Measurements from ENCODE around the gene TRAK1.
"Not testable (repeated sequence)": the region's sequence is repeated elsewhere in the genome, so short reads cannot be mapped to it uniquely, and the experiment has no call there.

The TRAK1 gene, protein sequence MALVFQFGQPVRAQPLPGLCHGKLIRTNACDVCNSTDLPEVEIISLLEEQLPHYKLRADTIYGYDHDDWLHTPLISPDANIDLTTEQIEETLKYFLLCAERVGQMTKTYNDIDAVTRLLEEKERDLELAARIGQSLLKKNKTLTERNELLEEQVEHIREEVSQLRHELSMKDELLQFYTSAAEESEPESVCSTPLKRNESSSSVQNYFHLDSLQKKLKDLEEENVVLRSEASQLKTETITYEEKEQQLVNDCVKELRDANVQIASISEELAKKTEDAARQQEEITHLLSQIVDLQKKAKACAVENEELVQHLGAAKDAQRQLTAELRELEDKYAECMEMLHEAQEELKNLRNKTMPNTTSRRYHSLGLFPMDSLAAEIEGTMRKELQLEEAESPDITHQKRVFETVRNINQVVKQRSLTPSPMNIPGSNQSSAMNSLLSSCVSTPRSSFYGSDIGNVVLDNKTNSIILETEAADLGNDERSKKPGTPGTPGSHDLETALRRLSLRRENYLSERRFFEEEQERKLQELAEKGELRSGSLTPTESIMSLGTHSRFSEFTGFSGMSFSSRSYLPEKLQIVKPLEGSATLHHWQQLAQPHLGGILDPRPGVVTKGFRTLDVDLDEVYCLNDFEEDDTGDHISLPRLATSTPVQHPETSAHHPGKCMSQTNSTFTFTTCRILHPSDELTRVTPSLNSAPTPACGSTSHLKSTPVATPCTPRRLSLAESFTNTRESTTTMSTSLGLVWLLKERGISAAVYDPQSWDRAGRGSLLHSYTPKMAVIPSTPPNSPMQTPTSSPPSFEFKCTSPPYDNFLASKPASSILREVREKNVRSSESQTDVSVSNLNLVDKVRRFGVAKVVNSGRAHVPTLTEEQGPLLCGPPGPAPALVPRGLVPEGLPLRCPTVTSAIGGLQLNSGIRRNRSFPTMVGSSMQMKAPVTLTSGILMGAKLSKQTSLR

DNA sequence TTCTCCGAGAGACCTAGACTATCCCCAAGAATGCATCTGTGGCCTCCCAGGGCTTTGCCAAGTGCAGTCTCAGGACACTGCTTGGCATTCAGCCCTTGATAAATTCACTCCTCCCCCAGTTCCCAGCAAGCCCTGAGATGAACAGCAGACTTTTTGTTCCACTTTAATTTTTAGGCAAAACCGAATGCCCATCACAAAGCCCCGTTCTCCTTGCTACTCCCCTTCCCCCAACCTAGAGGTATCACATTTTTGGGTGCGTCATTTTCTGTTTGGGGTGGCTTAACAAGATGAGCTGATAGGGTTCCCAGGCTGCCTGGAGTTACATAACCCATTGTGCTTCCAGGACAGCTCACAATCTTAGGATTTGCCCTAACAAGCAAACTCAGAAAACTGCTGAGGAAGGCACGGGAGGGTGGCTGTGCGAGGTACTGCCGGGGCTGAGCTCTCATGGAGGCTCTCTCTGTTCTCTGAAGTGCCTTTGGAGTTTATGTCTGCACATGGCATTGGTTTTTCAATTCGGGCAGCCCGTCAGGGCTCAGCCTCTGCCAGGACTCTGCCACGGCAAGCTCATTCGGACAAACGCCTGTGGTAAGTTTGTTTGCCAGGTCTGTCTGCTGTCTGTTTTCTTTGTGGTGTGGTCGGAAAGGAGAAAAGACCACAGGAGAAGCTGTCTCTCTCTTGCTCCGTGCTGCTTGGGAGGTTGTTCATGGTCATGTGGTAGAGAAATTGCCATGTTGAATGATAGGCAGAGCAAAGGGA is at the start of gene TRAK1:
TRAK1 (plus strand) TSS at position 385 of the 759 bp plus-strand sequence; CDS start at position 498, 113 bp downstream.
- DNase-seq, result no peak

- no peak for DNase-seq
These were observed 48.4 kb upstream of the TRAK1 start for GRCh38 chr3:42042747-42043098.

GRCh38 chr3:42043099-42043813 is 47.9 kb upstream of the TRAK1 start:
- no peak for DNase-seq

GRCh38 chr3:42045708-42046243 is 45.4 kb upstream of the TRAK1 start:
- no peak for DNase-seq

GRCh38 chr3:42048526-42048925 is 42.6 kb upstream of the TRAK1 start:
- not testable (repeated sequence) for DNase-seq

GRCh38 chr3:42050126-42050525 is 41.0 kb upstream of the TRAK1 start:
- no peak for DNase-seq

DNA sequence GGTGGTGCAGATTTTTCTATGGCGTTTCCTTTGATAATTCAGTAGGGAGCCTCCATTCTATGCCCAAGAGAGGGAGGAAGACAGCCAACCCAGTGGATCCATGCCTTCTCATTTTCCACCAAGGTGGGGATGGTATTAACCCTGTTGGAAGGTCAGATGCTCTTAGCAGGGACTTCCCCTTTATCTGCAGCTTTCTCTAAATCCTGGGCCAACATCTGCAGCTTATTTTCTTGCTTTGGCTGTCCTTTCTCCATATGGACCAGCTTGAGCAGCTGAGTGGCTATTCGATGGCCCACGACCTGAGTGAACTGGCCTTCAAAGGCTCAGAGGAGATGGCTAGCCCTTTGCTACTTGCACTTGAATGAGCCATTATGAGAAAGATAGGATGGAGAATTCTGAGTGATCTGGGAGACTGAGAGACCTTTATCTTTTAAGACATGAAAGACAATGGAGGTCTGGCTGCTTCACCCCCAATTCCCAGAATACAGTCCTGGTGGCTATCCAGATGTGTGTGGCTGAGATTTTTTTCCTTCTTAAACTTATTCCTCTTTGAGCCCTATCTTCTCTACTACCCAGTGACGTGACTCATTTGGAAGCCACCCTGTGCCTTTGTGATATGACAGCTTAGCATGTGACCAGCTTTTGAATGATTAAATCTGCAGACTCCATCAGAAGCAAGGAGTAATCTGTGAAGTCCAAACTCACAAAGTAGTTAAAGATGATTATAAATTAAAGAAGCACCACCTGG is 39.6 kb upstream of the TRAK1 start:
- DNase-seq, result no peak

- DNase-seq, result no peak
These were observed 39.0 kb upstream of the TRAK1 start for GRCh38 chr3:42052132-42052483.

DNA sequence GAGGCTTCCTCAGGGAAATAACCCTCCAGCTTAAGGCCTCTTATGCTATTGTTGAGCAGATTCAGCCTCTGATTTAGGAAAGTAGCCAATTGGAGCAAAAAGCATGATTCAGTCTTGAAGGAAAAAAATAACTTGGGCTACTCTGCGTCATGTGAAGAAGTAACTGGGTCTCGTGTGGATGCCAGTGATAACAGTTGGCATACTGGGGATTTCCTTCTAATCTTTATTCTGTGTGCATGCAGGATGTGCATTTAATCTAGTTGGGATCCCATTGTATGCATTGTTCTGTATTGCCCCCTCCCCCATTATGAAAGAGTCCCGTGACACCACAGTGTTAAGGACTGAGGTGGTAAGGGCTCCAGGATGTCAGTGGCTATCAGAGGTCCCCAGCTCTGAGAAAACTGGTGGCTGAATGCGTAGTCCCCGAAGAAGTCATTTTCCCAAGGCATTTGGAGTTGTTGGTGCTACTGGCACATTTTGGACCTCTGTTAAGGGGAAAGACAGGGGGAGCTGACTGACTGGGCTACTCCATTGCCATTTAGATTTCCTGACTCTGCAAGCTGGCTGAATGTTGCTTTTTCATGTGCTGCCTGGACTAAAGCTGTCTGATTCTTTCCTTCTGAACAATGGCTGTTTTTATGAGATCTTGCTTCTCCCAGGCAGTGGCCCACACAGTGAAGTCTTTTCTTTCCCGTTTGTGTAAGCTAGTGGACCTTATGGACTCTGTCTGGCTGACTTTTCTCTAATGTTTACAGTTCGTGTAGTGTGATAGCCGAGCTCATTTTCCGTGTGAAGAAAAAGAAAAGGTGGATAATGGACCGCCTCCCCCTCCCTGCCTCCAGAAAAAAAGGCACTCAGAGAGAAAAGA is 38.4 kb upstream of the TRAK1 start:
- DNase-seq, result no peak

DNA sequence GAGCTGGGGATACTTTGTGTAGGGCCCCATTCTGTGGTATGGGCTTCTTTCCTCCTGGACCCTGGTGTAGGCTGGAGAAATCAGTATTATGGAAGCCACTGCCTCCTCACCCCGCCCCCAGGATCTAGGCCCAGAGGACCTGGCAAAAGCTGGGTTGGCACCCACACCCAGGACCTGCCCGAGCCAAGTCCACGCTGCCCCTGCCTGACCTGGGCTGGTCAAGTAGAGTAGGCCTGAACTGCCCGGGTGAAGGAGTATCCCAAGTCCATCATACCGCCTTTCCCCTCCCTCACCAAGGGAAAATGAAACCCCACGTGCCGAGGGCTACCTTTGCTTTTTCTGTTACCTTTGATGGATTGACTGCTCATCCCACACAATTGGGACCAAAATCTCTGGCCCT is 37.7 kb upstream of the TRAK1 start:
- no peak for DNase-seq

GRCh38 chr3:42055291-42055690 is 35.9 kb upstream of the TRAK1 start:
- DNase-seq, result no peak

- no peak for DNase-seq
These were observed 34.3 kb upstream of the TRAK1 start for GRCh38 chr3:42056840-42057239.

- no peak for DNase-seq
These were observed 33.5 kb upstream of the TRAK1 start for GRCh38 chr3:42057561-42058211.

- no peak for DNase-seq
These were observed 30.0 kb upstream of the TRAK1 start for GRCh38 chr3:42061025-42061712.

GRCh38 chr3:42061713-42062380 is 29.3 kb upstream of the TRAK1 start:
- no peak for DNase-seq

GRCh38 chr3:42062464-42062863 is 28.7 kb upstream of the TRAK1 start:
- no peak for DNase-seq

DNA sequence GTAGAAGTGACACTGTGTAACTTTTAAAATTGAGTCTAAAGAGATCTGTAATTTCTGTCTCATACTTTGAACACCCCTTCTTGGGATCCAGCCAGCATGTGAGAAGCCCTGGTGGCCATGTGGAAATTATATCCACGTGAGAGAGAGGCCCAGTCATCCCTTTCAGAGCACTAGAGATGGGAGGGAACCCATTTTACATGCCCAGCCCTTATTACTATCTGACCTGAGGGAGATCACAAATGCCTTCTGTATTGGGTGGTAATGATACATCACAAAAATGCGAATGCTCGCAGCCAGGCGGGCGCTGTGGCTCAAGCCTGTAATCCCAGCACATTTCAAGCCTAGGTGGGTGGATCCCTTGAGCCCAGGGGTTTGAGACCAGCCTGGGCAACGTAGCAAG is 27.3 kb upstream of the TRAK1 start:
- no peak for DNase-seq

- no peak for DNase-seq
These were observed 24.5 kb upstream of the TRAK1 start for GRCh38 chr3:42066516-42067181.

Measured in activated CD4-positive, CD25-positive, alpha-beta regulatory T cell (primary cell).